Measurements from ENCODE around the gene YJEFN3.
A peak's percentile ranks its signal among the peaks of the same experiment; 100 is the strongest.

GRCh38 chr19:19525611-19526380 lies 2.9 kb upstream of the YJEFN3 start:
- TF ChIP-seq CTCF (IDR thresholded peaks at IDR 0.05 in 8 of 11, conservative IDR thresholded peaks at IDR 0.05 in 3 of 11), result no peak
- TF ChIP-seq POLR2AphosphoS5 (IDR thresholded peaks at IDR 0.05), result peak in 1 of 3 donors; percentile 40
